Astrocyte (in vitro differentiated cells and primary cell): ENCODE results near the gene SLC9B1. TPM values are rescaled to one million over a fixed set of nuclear protein-coding genes. Genes with fewer than 3 reads are reported as not detected.

Experiments used
- DNase-seq: peaks from one replicate; pipeline ENCODE4 v3.0.0-alpha.2; 2010; ENCODE audit warnings: low read depth
- FAIRE-seq: peaks from 2 replicates; lab custom pipeline; 2011; peaks lifted over from hg19 to GRCh38; lab: Jason Lieb, UNC
- H2AFZ ChIP-seq: 2 replicates; pipeline ENCODE4 v1.6.0; 2012; ENCODE audit warnings: low read depth, low read length, inconsistent platforms
- H3K27ac ChIP-seq: 2 replicates; pipeline ENCODE4 v1.5.1; 2011; ENCODE audit warnings: low read depth, low read length, inconsistent platforms
- H3K27me3 ChIP-seq: 2 replicates; pipeline ENCODE4 v1.6.0; 2011; ENCODE audit warnings: low read length, inconsistent platforms; ENCODE audit not compliant: insufficient read depth
- H3K36me3 ChIP-seq: 2 replicates; pipeline ENCODE4 v1.5.1; 2011; ENCODE audit warnings: low read length, inconsistent platforms; ENCODE audit not compliant: insufficient read depth
- H3K4me1 ChIP-seq: 2 replicates; pipeline ENCODE4 v1.5.1; 2011; ENCODE audit warnings: low read length, inconsistent platforms; ENCODE audit not compliant: insufficient read depth
- H3K4me2 ChIP-seq: 2 replicates; pipeline ENCODE4 v1.6.0; 2012; ENCODE audit warnings: low read length, inconsistent platforms
- H3K4me3 ChIP-seq: 2 replicates; pipeline ENCODE4 v1.5.1; 2011; ENCODE audit warnings: low read depth, mild to moderate bottlenecking, low read length, inconsistent platforms; ENCODE audit not compliant: insufficient read depth
- H3K79me2 ChIP-seq: 2 replicates; pipeline ENCODE4 v1.6.0; 2012; ENCODE audit warnings: mild to moderate bottlenecking, low read length, inconsistent platforms; ENCODE audit not compliant: insufficient read depth
- H3K9ac ChIP-seq: 2 replicates; pipeline ENCODE4 v1.6.0; 2012; ENCODE audit warnings: mild to moderate bottlenecking, low read length, inconsistent platforms
- H3K9me3 ChIP-seq: 2 replicates; pipeline ENCODE4 v1.5.1; 2012; ENCODE audit warnings: low read depth, mild to moderate bottlenecking, low read length, inconsistent platforms; ENCODE audit not compliant: insufficient read depth
- H4K20me1 ChIP-seq: 2 replicates; pipeline ENCODE4 v1.6.0; 2012; ENCODE audit warnings: low read length, inconsistent platforms; ENCODE audit not compliant: insufficient read depth
- H3K27ac Mint-ChIP-seq: one replicate; pipeline ENCODE4 v1.8.0; 2021; ENCODE audit warnings: mild to moderate bottlenecking, mixed read lengths; ENCODE audit not compliant: unreplicated experiment
- H3K27me3 Mint-ChIP-seq: one replicate; pipeline ENCODE4 v1.8.0; 2021; ENCODE audit warnings: low read depth, mixed read lengths; ENCODE audit not compliant: unreplicated experiment
- H3K36me3 Mint-ChIP-seq: one replicate; pipeline ENCODE4 v1.8.0; 2021; ENCODE audit warnings: low read depth, mixed read lengths; ENCODE audit not compliant: unreplicated experiment
- H3K4me1 Mint-ChIP-seq: one replicate; pipeline ENCODE4 v1.8.0; 2021; ENCODE audit warnings: low read depth, mixed read lengths; ENCODE audit not compliant: unreplicated experiment
- H3K4me3 Mint-ChIP-seq: one replicate; pipeline ENCODE4 v1.8.0; 2021; ENCODE audit warnings: mild to moderate bottlenecking, moderate library complexity, mixed read lengths; ENCODE audit not compliant: unreplicated experiment
- H3K9me3 Mint-ChIP-seq: one replicate; pipeline ENCODE4 v1.8.0; 2021; ENCODE audit warnings: mild to moderate bottlenecking, mixed read lengths; ENCODE audit not compliant: unreplicated experiment
- EZH2 ChIP-seq: IDR thresholded peaks from 2 replicates; pipeline ENCODE4 v1.6.1; 2012; ENCODE audit warnings: mild to moderate bottlenecking, low read length, inconsistent platforms; ENCODE audit not compliant: insufficient read depth
- total RNA-seq: library from RNA; stranded (reverse); gene quantifications from 2 replicates; pipeline ENCODE4 v1.2.1, GENCODE V29; 2021
- TF ChIP-seq, protein P1 (sequence below): IDR thresholded peaks from 2 replicates; pipeline ENCODE4 v1.5.1; 2011; ENCODE audit warnings: low read depth, mild to moderate bottlenecking, inconsistent platforms, low read length, moderate library complexity; ENCODE audit not compliant: insufficient read depth

Gene SLC9B1
- total RNA-seq, 1 donor from 2014 or later: 0.16 TPM

GRCh38 chr4:102858828-102859464 is 160.6 kb downstream of the SLC9B1 start:
- DNase-seq (no peak), FAIRE-seq (peak; percentile 60)
- no peaks in the 10 kb centered on the region for H3K4me1 ChIP-seq
- H3K36me3 ChIP-seq: no peaks in the 10 kb centered on the region
- Mint-ChIP-seq H3K36me3 (peaks cover 9% of the 10 kb centered on the region), H3K4me3 (no peak overlapping the region), H3K9me3 (peaks cover 17% of the 10 kb centered on the region), H3K27ac (no peak overlapping the region), H3K27me3 (no peaks in the 10 kb centered on the region), H3K4me1 (no peaks in the 10 kb centered on the region)
- no peak overlapping the region for H3K4me3 ChIP-seq
- peaks cover 2% of the 10 kb centered on the region for H3K9me3 ChIP-seq
- H3K27me3 ChIP-seq: no peaks in the 10 kb centered on the region
- TF ChIP-seq EZH2: no peak
- TF ChIP-seq, protein P1, sequence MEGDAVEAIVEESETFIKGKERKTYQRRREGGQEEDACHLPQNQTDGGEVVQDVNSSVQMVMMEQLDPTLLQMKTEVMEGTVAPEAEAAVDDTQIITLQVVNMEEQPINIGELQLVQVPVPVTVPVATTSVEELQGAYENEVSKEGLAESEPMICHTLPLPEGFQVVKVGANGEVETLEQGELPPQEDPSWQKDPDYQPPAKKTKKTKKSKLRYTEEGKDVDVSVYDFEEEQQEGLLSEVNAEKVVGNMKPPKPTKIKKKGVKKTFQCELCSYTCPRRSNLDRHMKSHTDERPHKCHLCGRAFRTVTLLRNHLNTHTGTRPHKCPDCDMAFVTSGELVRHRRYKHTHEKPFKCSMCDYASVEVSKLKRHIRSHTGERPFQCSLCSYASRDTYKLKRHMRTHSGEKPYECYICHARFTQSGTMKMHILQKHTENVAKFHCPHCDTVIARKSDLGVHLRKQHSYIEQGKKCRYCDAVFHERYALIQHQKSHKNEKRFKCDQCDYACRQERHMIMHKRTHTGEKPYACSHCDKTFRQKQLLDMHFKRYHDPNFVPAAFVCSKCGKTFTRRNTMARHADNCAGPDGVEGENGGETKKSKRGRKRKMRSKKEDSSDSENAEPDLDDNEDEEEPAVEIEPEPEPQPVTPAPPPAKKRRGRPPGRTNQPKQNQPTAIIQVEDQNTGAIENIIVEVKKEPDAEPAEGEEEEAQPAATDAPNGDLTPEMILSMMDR: no peak
- H3K9ac ChIP-seq: no peak overlapping the region
- no peak overlapping the region for H3K27ac ChIP-seq
- no peak overlapping the region for H2AFZ ChIP-seq
- H3K4me2 ChIP-seq: no peak overlapping the region
- H3K79me2 ChIP-seq: no peaks in the 10 kb centered on the region
- H4K20me1 ChIP-seq: no peaks in the 10 kb centered on the region

Other genes starting within 250 kb of the SLC9B1 start
- 300 and 340 TPM in 2 replicates for gene UBE2D3, start 192.2 kb downstream of the SLC9B1 start, total RNA-seq
- 29.4 and 31.0 TPM in 2 replicates for gene CISD2, start 150.7 kb downstream of the SLC9B1 start, total RNA-seq
- 11.5 and 16.3 TPM in 2 replicates for gene SLC9B2, start 57.1 kb upstream of the SLC9B1 start, total RNA-seq
- gene BDH2, start 80.1 kb upstream of the SLC9B1 start, total RNA-seq: 31.0 TPM in 2 replicates
- 3.7 and 5.6 TPM in 2 replicates for gene CENPE, start 178.6 kb upstream of the SLC9B1 start, total RNA-seq